Trophoblast cell (in vitro differentiated cells and primary cell): Measurements from ENCODE around the gene MAP3K20.
"Not testable (repeated sequence)": the region's sequence is repeated elsewhere in the genome, so short reads cannot be mapped to it uniquely, and the experiment has no call there.

Experiments used
- DNase-seq, 2 donors: peaks; one replicate each; pipeline ENCODE4 v3.0.0-alpha.2; 2016
- H2AFZ ChIP-seq: 2 replicates; pipeline ENCODE4 v1.6.1; 2013; ENCODE audit warnings: low read length, moderate library complexity, mild to moderate bottlenecking; ENCODE audit not compliant: insufficient read depth, poor library complexity
- H2AK5ac ChIP-seq: 2 replicates; pipeline ENCODE4 v1.6.1; 2013; ENCODE audit warnings: mild to moderate bottlenecking, low read length
- H2BK120ac ChIP-seq: 2 replicates; pipeline ENCODE4 v1.6.1; 2013; ENCODE audit warnings: low read length, mild to moderate bottlenecking, moderate library complexity; ENCODE audit not compliant: insufficient read depth, poor library complexity
- H2BK12ac ChIP-seq: 2 replicates; pipeline ENCODE4 v1.6.1; 2013; ENCODE audit warnings: mild to moderate bottlenecking, low read length, moderate library complexity
- H2BK5ac ChIP-seq: 2 replicates; pipeline ENCODE4 v1.6.1; 2013; ENCODE audit warnings: low read length, low read depth, moderate library complexity, mild to moderate bottlenecking; ENCODE audit not compliant: poor library complexity
- H3K14ac ChIP-seq: 2 replicates; pipeline ENCODE4 v1.6.1; 2013; ENCODE audit warnings: mild to moderate bottlenecking, low read length
- H3K18ac ChIP-seq: 2 replicates; pipeline ENCODE4 v1.6.1; 2013; ENCODE audit warnings: mild to moderate bottlenecking, low read length
- H3K23ac ChIP-seq: 2 replicates; pipeline ENCODE4 v1.6.1; 2013; ENCODE audit warnings: low read length
- H3K27ac ChIP-seq: 2 replicates; pipeline ENCODE4 v1.5.1; 2013; ENCODE audit warnings: low read depth, mild to moderate bottlenecking, inconsistent platforms, low read length, moderate library complexity
- H3K27me3 ChIP-seq: 2 replicates; pipeline ENCODE4 v1.6.1; 2013; ENCODE audit warnings: inconsistent platforms, mild to moderate bottlenecking, low read length, moderate library complexity; ENCODE audit not compliant: insufficient read depth
- H3K36me3 ChIP-seq, 2 experiments: 1 replicate in 1 of 2; 2 replicates in 1 of 2; pipeline ENCODE4 v1.6.1; 2013; ENCODE audit warnings: low read length in 2 of 2, mild to moderate bottlenecking in 2 of 2, moderate library complexity in 1 of 2; ENCODE audit not compliant: insufficient read depth in 2 of 2, control insufficient read depth in 1 of 2
- H3K4ac ChIP-seq: 2 replicates; pipeline ENCODE4 v1.6.1; 2013; ENCODE audit warnings: low read depth, mild to moderate bottlenecking, low read length, moderate library complexity
- H3K4me1 ChIP-seq, 2 experiments: 1 replicate in 1 of 2; 2 replicates in 1 of 2; pipeline ENCODE4 v1.6.1; 2013; ENCODE audit warnings: low read length in 2 of 2, mild to moderate bottlenecking in 2 of 2, moderate library complexity in 1 of 2; ENCODE audit not compliant: insufficient read depth in 2 of 2, control insufficient read depth in 1 of 2
- H3K4me2 ChIP-seq: 2 replicates; pipeline ENCODE4 v1.6.1; 2013; ENCODE audit warnings: inconsistent platforms, mild to moderate bottlenecking, low read length, moderate library complexity
- H3K4me3 ChIP-seq: 2 replicates; pipeline ENCODE4 v1.5.1; 2013; ENCODE audit warnings: mild to moderate bottlenecking, low read depth, low read length, inconsistent platforms
- H3K79me1 ChIP-seq: one replicate; pipeline ENCODE4 v1.6.1; 2013; ENCODE audit warnings: low read length
- H3K79me2 ChIP-seq: 2 replicates; pipeline ENCODE4 v1.6.1; 2013; ENCODE audit warnings: low read length, mild to moderate bottlenecking; ENCODE audit not compliant: control insufficient read depth, insufficient read depth, poor library complexity
- H3K9ac ChIP-seq: 2 replicates; pipeline ENCODE4 v1.6.1; 2013; ENCODE audit warnings: mild to moderate bottlenecking, low read length
- H3K9me3 ChIP-seq: 2 replicates; pipeline ENCODE4 v1.6.1; 2013; ENCODE audit warnings: low read depth, mild to moderate bottlenecking, control low read depth, inconsistent platforms, low read length; ENCODE audit not compliant: insufficient read depth
- H4K12ac ChIP-seq: 2 replicates; pipeline ENCODE4 v1.6.1; 2013; ENCODE audit warnings: low read depth, mild to moderate bottlenecking, low read length, moderate library complexity
- H4K8ac ChIP-seq: 2 replicates; pipeline ENCODE4 v1.6.1; 2013; ENCODE audit warnings: low read depth, mild to moderate bottlenecking, low read length, moderate library complexity
- H4K91ac ChIP-seq: one replicate; pipeline ENCODE4 v1.6.1; 2013; ENCODE audit warnings: low read depth, mild to moderate bottlenecking, low read length, moderate library complexity
- WGBS: extraction: QIAGEN DNeasy Blood & Tissue Kit; methylation state at CpG from one replicate; pipeline ENCODE4 v1.1.7; 2013; ENCODE audit warnings: missing lambda C conversion rate; ENCODE audit not compliant: insufficient read length, insufficient coverage; ENCODE audit errors: extremely low coverage; 5-methylcytosine and 5-hydroxymethylcytosine counted together

Gene MAP3K20

GRCh38 chr2:173305303-173305702 is 229.7 kb downstream of the MAP3K20 start:
- no peak overlapping the region for H3K14ac ChIP-seq
- H3K9ac ChIP-seq: no peak overlapping the region
- no peak for DNase-seq
- no peak overlapping the region for H2BK5ac ChIP-seq
- H2BK120ac ChIP-seq: no peak overlapping the region
- no peaks in the 10 kb centered on the region for H3K79me1 ChIP-seq
- H2AFZ ChIP-seq: no peak overlapping the region
- no peaks in the 10 kb centered on the region for H3K79me2 ChIP-seq
- H2BK12ac ChIP-seq: no peak overlapping the region
- H2AK5ac ChIP-seq: no peak overlapping the region
- H3K4me1 ChIP-seq: no peaks in the 10 kb centered on the region
- H3K4ac ChIP-seq: no peak overlapping the region
- H3K36me3 ChIP-seq: no peaks in the 10 kb centered on the region
- H4K91ac ChIP-seq: no peak overlapping the region
- peaks cover 6% of the 10 kb centered on the region for H3K9me3 ChIP-seq
- no CpG with 5 or more reads among the region's 2 CpGs for WGBS
- H4K8ac ChIP-seq: no peak overlapping the region
- H3K27ac ChIP-seq: no peak overlapping the region
- H3K18ac ChIP-seq: no peak overlapping the region
- no peak overlapping the region for H4K12ac ChIP-seq
- H3K4me3 ChIP-seq: no peak overlapping the region
- H3K23ac ChIP-seq: no peak overlapping the region
- no peak overlapping the region for H3K4me2 ChIP-seq
- H3K27me3 ChIP-seq: no peaks in the 10 kb centered on the region

DNA sequence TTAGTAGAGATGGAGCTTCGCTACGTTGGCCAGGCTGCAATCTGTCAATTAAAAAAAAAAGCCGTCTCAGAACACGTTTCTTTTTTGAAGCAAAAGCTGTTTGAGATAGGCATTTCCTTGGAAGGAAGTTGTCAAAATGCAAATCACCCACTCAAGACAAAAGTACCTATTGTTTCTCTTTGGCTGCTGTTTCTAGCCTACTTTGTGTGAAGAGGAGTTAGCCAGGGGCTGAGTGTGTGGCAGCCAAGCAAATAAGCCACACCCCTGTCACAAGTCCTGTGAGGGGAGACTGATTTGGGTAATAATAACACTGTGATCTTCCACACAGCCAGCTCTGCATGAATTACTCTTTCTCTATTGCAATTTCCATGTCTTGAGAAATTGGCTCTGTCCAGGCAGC is 231.6 kb downstream of the MAP3K20 start:
- no peak overlapping the region for H3K23ac ChIP-seq
- no peak overlapping the region for H2BK12ac ChIP-seq
- no CpG with 5 or more reads among the region's 4 CpGs for WGBS
- no peak overlapping the region for H3K18ac ChIP-seq
- no peak overlapping the region for H4K91ac ChIP-seq
- H3K27ac ChIP-seq: no peak overlapping the region
- no peak overlapping the region for H3K4me3 ChIP-seq
- no peaks in the 10 kb centered on the region for H3K79me2 ChIP-seq
- H2BK5ac ChIP-seq: no peak overlapping the region
- DNase-seq: no peak
- peaks cover 6% of the 10 kb centered on the region for H3K9me3 ChIP-seq
- H3K36me3 ChIP-seq: no peaks in the 10 kb centered on the region
- H2AFZ ChIP-seq: no peak overlapping the region
- no peak overlapping the region for H2BK120ac ChIP-seq
- no peaks in the 10 kb centered on the region for H3K4me1 ChIP-seq
- H2AK5ac ChIP-seq: no peak overlapping the region
- H3K27me3 ChIP-seq: no peaks in the 10 kb centered on the region
- no peak overlapping the region for H3K4me2 ChIP-seq
- H3K9ac ChIP-seq: no peak overlapping the region
- no peak overlapping the region for H4K12ac ChIP-seq
- no peak overlapping the region for H3K4ac ChIP-seq
- no peak overlapping the region for H4K8ac ChIP-seq
- no peaks in the 10 kb centered on the region for H3K79me1 ChIP-seq
- no peak overlapping the region for H3K14ac ChIP-seq

- not testable (repeated sequence) for H2AFZ ChIP-seq, H4K91ac ChIP-seq, H2BK12ac ChIP-seq, H3K4me3 ChIP-seq, H3K36me3 ChIP-seq, H3K18ac ChIP-seq, H2BK120ac ChIP-seq, H3K9me3 ChIP-seq, H4K12ac ChIP-seq, H3K27ac ChIP-seq, H3K4me2 ChIP-seq, H3K14ac ChIP-seq, H3K9ac ChIP-seq, H3K23ac ChIP-seq, H3K27me3 ChIP-seq, H2AK5ac ChIP-seq, H4K8ac ChIP-seq, H3K79me2 ChIP-seq, DNase-seq, H3K79me1 ChIP-seq, H3K4me1 ChIP-seq, H2BK5ac ChIP-seq, H3K4ac ChIP-seq
- no CpG with 5 or more reads among the region's 5 CpGs for WGBS
Measured at GRCh38 chr2:173309370-173309769, 233.7 kb downstream of the MAP3K20 start.

DNA sequence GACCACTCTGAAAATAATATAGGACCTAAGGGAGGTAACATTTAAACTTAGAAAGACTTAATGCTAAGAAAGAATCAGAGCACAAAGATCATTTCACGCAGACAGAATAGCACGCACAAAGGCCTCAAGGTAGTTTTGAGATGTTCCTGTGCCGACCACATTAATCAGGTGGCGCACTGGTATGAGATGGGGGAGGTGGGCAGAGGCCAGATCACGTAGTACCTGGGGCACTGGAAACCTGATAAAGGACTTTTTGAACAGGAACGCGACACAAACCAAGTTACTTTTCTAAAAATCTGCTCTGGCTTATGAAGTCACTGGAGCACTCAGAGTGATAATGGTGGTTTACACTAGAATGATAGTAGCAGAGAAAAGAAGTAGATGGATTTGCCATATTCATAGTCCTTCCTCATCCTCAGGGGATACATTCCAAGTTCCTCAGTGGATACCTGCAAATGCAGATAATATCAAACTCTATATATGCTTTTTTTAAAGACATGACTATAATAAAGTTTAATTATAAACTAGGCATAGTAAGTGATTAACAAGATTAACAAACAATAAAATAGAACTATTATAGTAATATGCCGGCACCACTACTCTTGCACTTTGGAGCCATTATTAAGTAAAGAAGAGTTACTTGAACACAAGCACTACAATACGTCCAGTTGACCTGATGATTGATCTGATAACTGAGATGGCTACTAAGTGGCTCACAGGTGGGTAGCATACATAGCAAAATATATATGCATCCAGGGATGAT is 236.4 kb downstream of the MAP3K20 start:
- H4K12ac ChIP-seq: no peak overlapping the region
- H3K79me2 ChIP-seq: no peaks in the 10 kb centered on the region
- H2BK5ac ChIP-seq: no peak overlapping the region
- no peak for DNase-seq
- H3K4me2 ChIP-seq: no peak overlapping the region
- no peaks in the 10 kb centered on the region for H3K4me1 ChIP-seq
- no peak overlapping the region for H2AFZ ChIP-seq
- H3K23ac ChIP-seq: no peak overlapping the region
- H3K36me3 ChIP-seq: no peaks in the 10 kb centered on the region
- WGBS: no CpG with 5 or more reads among the region's 9 CpGs
- H3K27me3 ChIP-seq: no peaks in the 10 kb centered on the region
- no peak overlapping the region for H3K4me3 ChIP-seq
- H3K9ac ChIP-seq: no peak overlapping the region
- H3K79me1 ChIP-seq: no peaks in the 10 kb centered on the region
- no peak overlapping the region for H3K27ac ChIP-seq
- H4K8ac ChIP-seq: no peak overlapping the region
- peaks cover 4% of the 10 kb centered on the region for H3K9me3 ChIP-seq
- H4K91ac ChIP-seq: no peak overlapping the region
- no peak overlapping the region for H3K4ac ChIP-seq
- H2BK120ac ChIP-seq: no peak overlapping the region
- no peak overlapping the region for H3K14ac ChIP-seq
- no peak overlapping the region for H3K18ac ChIP-seq
- no peak overlapping the region for H2AK5ac ChIP-seq
- H2BK12ac ChIP-seq: no peak overlapping the region
